HEK293 (cell line): ENCODE data around the gene EID3.

ENCODE experiments used
- ZNF133 ChIP-seq: fragments of 450-650 bp; formaldehyde crosslinking; IDR thresholded peaks from 2 replicates; pipeline ENCODE4 v1.5.1; 2016; ENCODE audit warnings: missing biosample characterization, missing genetic modification characterization
- ZNF223 ChIP-seq: fragments of 450-650 bp; formaldehyde crosslinking; IDR thresholded peaks from 2 replicates; pipeline ENCODE4 v1.5.1; 2016; ENCODE audit warnings: missing biosample characterization, missing genetic modification characterization
- ZNF514 ChIP-seq: fragments of 450-650 bp; formaldehyde crosslinking; IDR thresholded peaks from 2 replicates; pipeline ENCODE4 v1.5.1; 2016; ENCODE audit warnings: missing biosample characterization, missing genetic modification characterization
- TF ChIP-seq, protein P1 (sequence below): fragments of 450-650 bp; formaldehyde crosslinking; IDR thresholded peaks from 2 replicates; pipeline ENCODE4 v1.5.1; 2016; ENCODE audit warnings: missing biosample characterization, missing genetic modification characterization

DNA sequence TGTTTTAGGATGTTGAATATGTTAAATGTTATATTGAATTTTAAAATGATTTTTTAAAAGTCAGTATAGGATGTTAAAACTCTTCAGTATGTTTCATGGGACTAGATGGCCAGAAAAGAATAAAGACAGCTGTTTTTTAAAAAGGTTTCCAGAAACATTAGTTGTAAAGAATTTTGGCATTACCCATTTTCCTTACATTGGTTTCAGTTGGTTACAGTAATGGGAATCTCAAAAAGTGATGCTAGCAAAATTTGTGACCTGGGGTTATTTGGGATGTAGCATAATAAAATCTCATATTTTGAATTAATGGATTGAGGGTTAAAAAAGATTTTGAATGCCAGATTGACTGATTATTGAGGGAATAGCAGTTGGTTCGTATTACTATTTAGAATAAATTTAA, 25.3 kb downstream of the EID3 start:
- TF ChIP-seq, protein P1, sequence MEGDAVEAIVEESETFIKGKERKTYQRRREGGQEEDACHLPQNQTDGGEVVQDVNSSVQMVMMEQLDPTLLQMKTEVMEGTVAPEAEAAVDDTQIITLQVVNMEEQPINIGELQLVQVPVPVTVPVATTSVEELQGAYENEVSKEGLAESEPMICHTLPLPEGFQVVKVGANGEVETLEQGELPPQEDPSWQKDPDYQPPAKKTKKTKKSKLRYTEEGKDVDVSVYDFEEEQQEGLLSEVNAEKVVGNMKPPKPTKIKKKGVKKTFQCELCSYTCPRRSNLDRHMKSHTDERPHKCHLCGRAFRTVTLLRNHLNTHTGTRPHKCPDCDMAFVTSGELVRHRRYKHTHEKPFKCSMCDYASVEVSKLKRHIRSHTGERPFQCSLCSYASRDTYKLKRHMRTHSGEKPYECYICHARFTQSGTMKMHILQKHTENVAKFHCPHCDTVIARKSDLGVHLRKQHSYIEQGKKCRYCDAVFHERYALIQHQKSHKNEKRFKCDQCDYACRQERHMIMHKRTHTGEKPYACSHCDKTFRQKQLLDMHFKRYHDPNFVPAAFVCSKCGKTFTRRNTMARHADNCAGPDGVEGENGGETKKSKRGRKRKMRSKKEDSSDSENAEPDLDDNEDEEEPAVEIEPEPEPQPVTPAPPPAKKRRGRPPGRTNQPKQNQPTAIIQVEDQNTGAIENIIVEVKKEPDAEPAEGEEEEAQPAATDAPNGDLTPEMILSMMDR: no peak
- TF ChIP-seq ZNF514 (tag by site-specific recombination): no peak
- TF ChIP-seq ZNF223 (tag by site-specific recombination): no peak
- no peak for TF ChIP-seq ZNF133 (tag by site-specific recombination)
